NCI-H2196 (cell line): Measurements from ENCODE around the gene HSF2BP.
"Not testable (repeated sequence)": the region's sequence is repeated elsewhere in the genome, so short reads cannot be mapped to it uniquely, and the experiment has no call there.

Source experiments
- DNase-seq: peaks from one replicate; lab custom pipeline; 2025; ENCODE audit not compliant: unreplicated experiment; lab: John Stamatoyannopoulos, UW

HSF2BP gene

GRCh38 chr21:43622796-43623195 lies 36.5 kb downstream of the HSF2BP start:
- DNase-seq, result no peak

- DNase-seq, result no peak
Measured at GRCh38 chr21:43619856-43620255, 39.4 kb downstream of the HSF2BP start.

GRCh38 chr21:43619344-43619743 lies 39.9 kb downstream of the HSF2BP start:
- DNase-seq, result no peak

- no peak for DNase-seq
Measured at GRCh38 chr21:43618940-43619339, 40.3 kb downstream of the HSF2BP start.

- DNase-seq, result not testable (repeated sequence)
Measured at GRCh38 chr21:43616861-43617260, 42.4 kb downstream of the HSF2BP start.

- DNase-seq, result no peak
Measured at GRCh38 chr21:43614839-43615238, 44.4 kb downstream of the HSF2BP start.

- DNase-seq, result no peak
Measured at GRCh38 chr21:43613755-43614638, 45.3 kb downstream of the HSF2BP start.

- DNase-seq, result peak; percentile 20
Measured at GRCh38 chr21:43611598-43612369, 47.5 kb downstream of the HSF2BP start.

- peak; percentile 92 for DNase-seq
Measured at GRCh38 chr21:43609501-43610340, 49.6 kb downstream of the HSF2BP start.

GRCh38 chr21:43608664-43609063 lies 50.6 kb downstream of the HSF2BP start:
- no peak for DNase-seq

- DNase-seq, result no peak
Measured at GRCh38 chr21:43608225-43608624, 51.1 kb downstream of the HSF2BP start.

- DNase-seq, result no peak
Measured at GRCh38 chr21:43605320-43606215, 53.7 kb downstream of the HSF2BP start.

- no peak for DNase-seq
Measured at GRCh38 chr21:43604505-43605204, 54.6 kb downstream of the HSF2BP start.

- peak; percentile 7 for DNase-seq
Measured at GRCh38 chr21:43603641-43604504, 55.4 kb downstream of the HSF2BP start.

GRCh38 chr21:43603233-43603626 lies 56.1 kb downstream of the HSF2BP start:
- DNase-seq, result peak; percentile 15

GRCh38 chr21:43602266-43603232 lies 56.7 kb downstream of the HSF2BP start:
- DNase-seq, result no peak

GRCh38 chr21:43600642-43601402 lies 58.5 kb downstream of the HSF2BP start:
- no peak for DNase-seq
